Measurements from ENCODE around the gene CAND2. TPM values are rescaled to one million over a fixed set of nuclear protein-coding genes. Genes with fewer than 3 reads are reported as not detected.
"Not testable (repeated sequence)": the region's sequence is repeated elsewhere in the genome, so short reads cannot be mapped to it uniquely, and the experiment has no call there.

Gene CAND2
- total RNA-seq, 6 experiments from 2014 or later = 4.5 to 10.5 (median 8.3) TPM

- no peak for TF ChIP-seq CTCF (IDR thresholded peaks at IDR 0.05)
- no peak for DNase-seq
- no peaks in the 10 kb centered on the region for H3K9me3 Mint-ChIP-seq
- no peak overlapping the region for H3K27ac Mint-ChIP-seq
- H3K4me3 Mint-ChIP-seq = no peak overlapping the region
- no peaks in the 10 kb centered on the region; the same call in 1 of the 2 replicates for H3K36me3 Mint-ChIP-seq (ENCODE audit: low read depth)
- H3K4me1 Mint-ChIP-seq (ENCODE audit: low read depth) = no peaks in the 10 kb centered on the region
- peaks cover 23% of the 10 kb centered on the region for H3K27me3 Mint-ChIP-seq (ENCODE audit: insufficient read depth)
Observed at GRCh38 chr3:12877040-12877439, 80.6 kb downstream of the CAND2 start.

- no peaks in the 10 kb centered on the region for H3K4me1 Mint-ChIP-seq (ENCODE audit: low read depth)
- H3K27ac Mint-ChIP-seq = no peak overlapping the region
- peaks cover 19% of the 10 kb centered on the region for H3K27me3 Mint-ChIP-seq (ENCODE audit: insufficient read depth)
- no peaks in the 10 kb centered on the region; the same call in 1 of the 2 replicates for H3K36me3 Mint-ChIP-seq (ENCODE audit: low read depth)
- no peak for DNase-seq
- peaks cover under 1% of the 10 kb centered on the region; the same call in 1 of the 2 replicates for H3K9me3 Mint-ChIP-seq
- 0 out of 2 replicates have a peak, but pooled peaks have one; percentile 9 for TF ChIP-seq CTCF (IDR thresholded peaks at IDR 0.05)
- no peak overlapping the region for H3K4me3 Mint-ChIP-seq
Observed at GRCh38 chr3:12878141-12878574, 81.7 kb downstream of the CAND2 start.

- H3K4me1 Mint-ChIP-seq (ENCODE audit: low read depth); DNase-seq; H3K27ac Mint-ChIP-seq; H3K36me3 Mint-ChIP-seq (ENCODE audit: low read depth); H3K9me3 Mint-ChIP-seq; H3K4me3 Mint-ChIP-seq: not testable (repeated sequence)
- H3K27me3 Mint-ChIP-seq (ENCODE audit: insufficient read depth) = peaks cover 14% of the 10 kb centered on the region
Observed at GRCh38 chr3:12878758-12879157, 82.3 kb downstream of the CAND2 start.

GRCh38 chr3:12879191-12879815, 82.8 kb downstream of the CAND2 start:
- no peak for TF ChIP-seq CTCF (IDR thresholded peaks at IDR 0.05)
- Mint-ChIP-seq H3K9me3 (peaks cover 4% of the 10 kb centered on the region; the same call in 1 of the 2 replicates), H3K4me1 (ENCODE audit: low read depth) (no peaks in the 10 kb centered on the region; the same call in 1 of the 2 replicates), H3K36me3 (ENCODE audit: low read depth) (no peaks in the 10 kb centered on the region; the same call in 1 of the 2 replicates), H3K27me3 (ENCODE audit: insufficient read depth) (peaks cover 14% of the 10 kb centered on the region), H3K27ac (no peak overlapping the region), H3K4me3 (no peak overlapping the region)
- no peak for DNase-seq

- not testable (repeated sequence) for H3K9me3 Mint-ChIP-seq; H3K27ac Mint-ChIP-seq; DNase-seq; H3K36me3 Mint-ChIP-seq (ENCODE audit: low read depth); H3K4me3 Mint-ChIP-seq; H3K4me1 Mint-ChIP-seq (ENCODE audit: low read depth)
- peaks cover 18% of the 10 kb centered on the region for H3K27me3 Mint-ChIP-seq (ENCODE audit: insufficient read depth)
Observed at GRCh38 chr3:12881858-12882257, 85.4 kb downstream of the CAND2 start.

- no peak for TF ChIP-seq CTCF (IDR thresholded peaks at IDR 0.05)
- no peaks in the 10 kb centered on the region; the same call in 1 of the 2 replicates for H3K4me1 Mint-ChIP-seq (ENCODE audit: low read depth)
- peaks cover 4% of the 10 kb centered on the region; the same call in 1 of the 2 replicates for H3K9me3 Mint-ChIP-seq
- DNase-seq = no peak
- H3K4me3 Mint-ChIP-seq = no peak overlapping the region
- H3K27ac Mint-ChIP-seq = no peak overlapping the region
- H3K27me3 Mint-ChIP-seq (ENCODE audit: insufficient read depth) = peaks cover 21% of the 10 kb centered on the region
- no peaks in the 10 kb centered on the region; the same call in 1 of the 2 replicates for H3K36me3 Mint-ChIP-seq (ENCODE audit: low read depth)
Observed at GRCh38 chr3:12882336-12883310, 86.1 kb downstream of the CAND2 start.

All from HFFc6 (cell line).